ENCODE results near the gene CD300LG.
"Not testable (repeated sequence)": the region's sequence is repeated elsewhere in the genome, so short reads cannot be mapped to it uniquely, and the experiment has no call there.

The CD300LG gene

DNA sequence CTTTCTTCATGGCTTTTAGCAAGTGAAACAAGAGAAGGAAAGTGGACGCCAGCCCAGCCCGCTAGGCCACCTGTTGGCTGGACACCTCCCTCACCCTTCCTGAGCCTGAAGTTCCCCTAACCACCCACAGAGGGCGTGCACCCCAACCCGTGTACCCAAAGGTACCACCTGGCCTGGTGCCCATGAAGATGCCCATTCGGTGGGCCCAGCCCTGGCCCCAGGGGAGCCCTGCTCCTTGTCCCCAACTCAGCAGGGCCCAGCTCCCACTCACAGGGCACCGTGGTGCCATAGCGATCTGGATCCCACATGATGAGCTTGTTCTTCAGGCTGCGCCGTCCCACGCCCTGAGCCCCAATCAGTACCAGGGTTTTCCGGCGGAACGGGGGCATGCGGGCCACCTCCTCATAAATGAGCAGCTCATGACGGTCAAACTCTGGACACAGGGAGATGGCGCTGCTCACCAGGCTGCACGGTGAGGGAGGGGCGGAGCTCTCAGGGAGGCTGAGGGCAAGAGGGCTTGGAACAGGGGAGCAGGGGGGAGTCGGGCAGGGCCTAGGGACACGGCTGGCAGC is 33.5 kb downstream of the CD300LG start:
- peak; percentile 40 for DNase-seq (ENCODE audit: low spot score)

DNA sequence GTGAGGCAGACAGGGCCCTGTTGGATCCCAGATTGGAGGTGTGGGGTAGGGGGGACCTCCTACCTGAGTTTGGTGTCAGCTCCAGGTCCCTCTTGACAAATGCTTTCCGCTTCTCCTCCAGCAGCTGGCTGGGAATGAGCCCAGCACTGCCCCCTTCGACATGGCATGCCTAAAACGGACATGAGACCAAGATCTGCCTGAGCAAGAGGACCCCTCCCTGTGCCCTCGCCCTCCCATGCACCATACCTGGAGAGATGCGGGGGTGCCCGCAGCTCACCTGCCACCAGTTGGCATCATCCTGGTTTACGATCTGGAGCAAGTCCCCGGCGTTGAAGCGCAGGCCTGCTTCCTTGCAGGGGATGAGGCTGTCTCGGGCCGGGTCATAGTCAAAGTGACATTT is 34.2 kb downstream of the CD300LG start:
- no peak for DNase-seq (ENCODE audit: low spot score)

DNA sequence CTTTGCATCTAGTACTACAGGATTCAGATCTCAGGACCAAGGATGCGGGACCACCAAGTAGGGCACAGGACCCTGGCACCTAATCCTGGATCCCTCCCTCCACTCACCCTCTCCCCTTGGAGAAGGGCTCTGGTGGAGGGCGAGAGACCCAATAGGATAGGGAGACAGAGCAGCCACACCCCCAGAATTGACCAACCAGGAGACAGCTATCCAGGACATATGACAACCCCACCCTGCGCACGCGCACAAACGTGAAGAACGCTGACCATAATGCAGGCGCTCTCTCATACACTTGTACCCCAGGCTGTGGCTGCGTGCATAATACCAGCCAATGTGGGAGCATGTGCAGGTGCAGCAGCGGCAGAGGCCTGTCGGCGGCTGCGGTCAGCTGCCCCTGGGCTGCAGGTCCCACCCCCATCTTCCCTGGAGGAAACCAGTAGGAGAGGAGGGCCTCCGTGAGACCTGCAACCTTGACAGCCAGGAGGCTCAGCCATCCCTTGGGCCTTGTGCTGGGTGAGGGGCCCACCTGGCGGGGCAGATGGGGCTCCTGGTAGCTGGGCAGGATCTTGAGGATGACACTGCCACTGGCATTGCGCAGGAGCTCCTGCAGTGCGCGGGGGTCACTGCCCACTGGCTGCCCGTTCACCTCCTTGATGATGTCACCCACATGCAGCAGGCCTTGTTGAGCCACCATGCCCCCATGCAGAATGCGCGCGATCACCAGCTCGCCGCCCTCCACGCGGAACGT is 35.0 kb downstream of the CD300LG start:
- no peak for DNase-seq (ENCODE audit: low spot score)

DNA sequence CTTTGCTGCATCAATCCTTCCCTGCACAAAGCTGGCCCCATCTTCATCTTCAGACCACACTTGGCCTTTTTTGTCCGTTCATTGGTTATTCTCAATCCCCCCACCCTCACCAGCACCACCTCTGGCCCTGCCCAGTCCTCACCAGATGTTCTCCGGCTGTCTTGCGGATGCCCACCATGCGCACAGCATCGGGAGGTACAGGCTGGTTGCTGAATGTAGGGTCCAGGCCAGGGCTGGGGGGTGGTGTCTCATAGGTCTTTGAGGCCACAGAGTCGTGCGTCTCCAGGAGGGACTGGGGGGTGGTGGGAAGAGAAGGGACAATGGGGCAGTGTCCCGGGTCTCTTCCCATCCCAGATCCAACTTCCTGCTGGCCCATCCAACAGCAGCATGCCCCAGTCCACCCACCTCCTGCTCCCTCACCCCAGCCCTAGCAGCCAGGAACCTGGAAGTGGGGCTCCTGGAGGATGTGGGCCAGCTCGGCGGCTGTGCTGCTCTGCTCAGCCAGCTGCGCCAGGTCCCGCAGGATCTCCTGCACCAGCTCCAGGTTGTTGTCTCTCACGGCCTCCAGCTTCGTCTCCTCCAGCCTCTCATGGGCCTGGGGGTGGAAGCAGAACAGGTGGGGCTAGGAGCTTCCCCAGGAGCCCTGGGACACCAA is 35.9 kb downstream of the CD300LG start:
- DNase-seq (ENCODE audit: low spot score), result no peak

DNA sequence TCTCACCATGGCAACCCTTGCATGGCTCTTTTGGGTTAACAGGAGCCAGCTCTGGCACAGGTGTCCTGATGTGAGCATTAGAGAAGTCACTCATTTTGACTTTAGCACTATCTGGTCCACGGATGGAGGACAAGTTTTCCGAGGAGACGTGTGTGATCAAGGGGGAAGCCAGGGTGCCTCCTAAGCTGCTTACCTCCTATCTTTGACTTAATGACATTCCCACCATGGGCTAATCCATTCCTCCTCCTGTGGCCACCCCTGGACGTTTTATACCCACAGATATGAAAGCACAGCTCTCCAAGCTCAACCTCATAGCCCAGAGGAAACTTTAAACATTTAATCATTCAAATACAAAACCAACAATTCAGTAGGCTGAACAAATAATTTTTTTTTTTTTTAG is 41.6 kb downstream of the CD300LG start:
- DNase-seq (ENCODE audit: low spot score), result no peak

DNA sequence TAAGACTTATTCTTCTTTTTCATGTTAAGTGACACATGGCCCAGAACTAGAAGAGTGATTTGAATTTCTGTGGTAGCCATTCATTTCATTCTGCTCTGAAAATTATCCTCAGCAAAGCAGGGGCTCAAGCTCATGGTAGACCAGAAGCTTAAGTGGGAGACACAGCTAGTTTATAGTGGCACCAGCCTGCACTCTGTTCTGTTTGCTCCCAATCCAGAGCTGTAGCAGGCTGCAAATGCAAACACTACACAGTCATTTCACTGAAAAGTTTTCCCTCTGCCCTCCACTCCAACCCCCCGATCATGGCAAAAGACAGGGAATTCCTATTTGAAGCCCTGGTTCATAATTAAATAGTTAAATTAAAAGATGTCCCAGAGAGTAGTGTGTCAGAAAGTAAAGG is 43.3 kb downstream of the CD300LG start:
- DNase-seq (ENCODE audit: low spot score), result no peak

DNA sequence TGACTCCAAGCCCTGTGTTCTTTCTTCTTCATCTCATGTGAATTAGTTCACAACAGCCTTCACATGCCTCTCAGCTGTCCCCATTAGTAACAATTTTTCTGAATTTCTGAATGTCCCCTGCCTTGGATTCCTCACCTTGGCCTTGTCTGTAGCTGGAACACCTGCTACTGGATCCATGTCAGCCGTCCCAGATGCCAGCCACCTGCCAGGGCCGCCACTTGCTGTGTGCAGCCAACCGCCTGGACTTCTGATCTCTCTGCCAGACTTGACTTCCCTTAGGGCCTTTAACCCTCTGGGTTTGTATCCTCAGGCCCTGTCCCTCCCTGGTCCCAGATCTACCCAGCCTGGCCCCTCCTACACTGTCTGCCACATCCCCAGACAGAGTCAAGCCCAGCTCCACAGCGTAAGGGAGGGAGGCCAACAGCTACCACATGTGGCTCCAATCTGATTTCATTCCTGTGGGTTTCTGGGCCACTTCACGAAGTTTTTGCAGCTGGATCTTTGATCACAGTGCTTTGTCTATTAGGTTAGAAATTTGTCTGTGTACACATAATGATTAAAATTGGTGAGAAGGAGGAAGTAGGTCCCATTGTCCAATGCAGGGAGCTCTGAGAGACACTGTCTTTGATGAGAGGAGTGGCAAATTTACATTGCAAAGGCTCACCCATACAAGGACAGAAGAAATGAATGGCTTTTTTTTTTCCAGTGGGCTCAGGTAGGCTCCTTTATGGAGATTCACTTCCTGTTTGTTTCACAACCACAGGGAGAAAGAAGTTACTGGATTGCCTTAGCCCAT is 45.1 kb downstream of the CD300LG start:
- DNase-seq (ENCODE audit: low spot score), result no peak

DNA sequence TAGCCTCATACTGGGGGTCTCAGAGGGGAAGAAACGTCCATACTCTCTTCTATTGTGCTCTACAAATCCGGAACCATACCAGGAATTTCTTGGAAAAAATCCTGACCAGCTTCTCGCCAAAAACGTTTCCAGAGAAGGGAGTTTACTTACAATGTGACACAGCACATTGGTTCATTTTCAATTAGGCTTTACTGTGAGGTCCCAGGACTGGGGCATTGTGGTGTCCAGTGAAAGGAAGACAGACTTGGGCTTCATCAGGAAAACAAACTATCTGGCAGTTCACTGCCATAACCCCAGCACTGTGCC is 45.6 kb downstream of the CD300LG start:
- no peak for DNase-seq (ENCODE audit: low spot score)

DNA sequence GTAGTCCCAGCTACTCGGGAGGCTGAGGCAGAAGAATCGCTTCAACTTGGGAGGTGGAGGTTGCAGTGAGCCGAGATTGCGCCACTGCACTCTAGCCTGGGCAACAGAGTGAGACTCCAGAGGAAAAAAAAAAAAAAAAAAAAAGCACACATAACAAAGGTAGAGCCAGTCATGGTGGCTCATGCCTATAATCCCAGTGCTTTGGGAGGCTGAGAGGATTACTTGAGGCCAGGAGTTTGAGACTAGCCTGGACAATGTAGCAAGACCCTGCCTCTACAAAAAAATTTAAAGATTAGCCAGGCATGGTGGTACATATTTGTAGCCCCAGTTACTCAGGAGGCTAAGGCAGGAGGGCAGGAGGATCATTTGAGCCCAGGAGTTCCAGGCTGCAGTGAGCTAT is 47.5 kb downstream of the CD300LG start:
- not testable (repeated sequence) for DNase-seq (ENCODE audit: low spot score)

DNA sequence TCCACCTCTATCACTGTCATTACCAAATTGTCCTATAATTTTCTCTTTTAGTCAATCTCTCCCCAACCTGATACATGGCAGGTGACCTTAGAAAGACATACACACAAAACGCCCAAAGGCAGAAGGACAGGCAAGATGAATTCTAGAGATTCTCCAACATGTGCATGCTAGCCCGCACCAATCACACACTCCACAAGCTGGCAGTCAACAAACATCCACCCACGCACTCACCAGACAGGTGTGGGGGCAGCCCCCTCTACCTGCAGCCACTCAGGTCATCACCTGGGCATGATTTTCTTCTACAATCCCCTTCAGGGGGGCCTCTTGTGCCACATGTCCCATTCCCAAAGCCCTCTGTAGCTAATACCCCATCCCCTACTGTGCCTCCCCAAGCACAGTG is 50.9 kb downstream of the CD300LG start:
- no peak for DNase-seq (ENCODE audit: low spot score)

DNA sequence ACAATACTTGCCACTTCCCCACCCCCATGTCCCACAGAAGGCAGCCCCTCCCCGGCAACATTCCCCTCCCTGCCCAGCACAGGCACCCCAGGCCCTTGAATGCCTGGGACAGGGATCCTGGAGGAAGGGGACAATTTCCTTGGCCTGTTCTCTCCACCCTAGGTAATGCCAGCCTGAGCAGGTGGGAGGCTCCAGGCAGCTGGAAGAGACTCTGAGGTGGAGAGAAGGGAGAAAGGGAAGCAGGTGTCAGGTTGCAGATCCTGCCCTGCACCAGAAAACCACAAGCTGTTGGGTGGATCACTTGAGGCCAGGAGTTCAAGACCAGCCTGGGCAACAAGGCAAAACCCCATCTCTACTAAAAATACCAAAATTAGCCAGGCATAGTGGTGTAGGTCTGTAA is 51.5 kb downstream of the CD300LG start:
- DNase-seq (ENCODE audit: low spot score), result no peak

DNA sequence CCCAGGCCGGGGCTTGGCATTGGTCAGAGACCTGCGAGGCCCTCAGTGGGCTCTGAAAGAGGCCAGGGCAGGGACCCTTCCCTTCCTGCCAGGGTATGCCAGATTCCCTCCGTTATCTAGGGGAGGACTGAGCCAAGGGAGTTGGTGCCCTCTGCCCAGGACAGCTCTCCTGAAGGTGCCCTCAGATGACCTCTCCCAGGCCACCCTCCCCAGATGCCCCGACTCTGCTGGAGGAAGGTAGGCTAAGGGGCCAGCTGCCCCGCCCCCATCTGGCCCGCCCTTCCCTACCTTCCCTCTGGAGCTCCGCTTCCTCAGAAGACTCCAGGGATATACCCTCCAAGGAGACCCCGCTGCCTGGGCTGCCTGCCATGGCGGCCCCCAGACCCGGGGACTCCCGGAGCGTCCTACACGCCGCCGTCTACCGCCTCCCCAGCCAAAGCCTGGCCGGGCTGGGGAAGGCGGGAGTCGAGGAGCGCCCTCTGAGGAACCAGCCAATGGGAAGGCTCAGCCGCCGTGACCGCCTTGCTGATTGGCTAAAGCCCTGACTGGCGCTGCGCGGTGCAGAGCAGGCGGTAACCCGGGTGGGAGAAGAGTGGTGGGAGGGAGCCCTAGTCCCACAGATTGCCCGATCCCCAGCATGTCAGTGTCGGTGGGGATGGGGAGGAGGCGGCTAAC is 53.3 kb downstream of the CD300LG start:
- peak; percentile 82 for DNase-seq (ENCODE audit: low spot score)

DNA sequence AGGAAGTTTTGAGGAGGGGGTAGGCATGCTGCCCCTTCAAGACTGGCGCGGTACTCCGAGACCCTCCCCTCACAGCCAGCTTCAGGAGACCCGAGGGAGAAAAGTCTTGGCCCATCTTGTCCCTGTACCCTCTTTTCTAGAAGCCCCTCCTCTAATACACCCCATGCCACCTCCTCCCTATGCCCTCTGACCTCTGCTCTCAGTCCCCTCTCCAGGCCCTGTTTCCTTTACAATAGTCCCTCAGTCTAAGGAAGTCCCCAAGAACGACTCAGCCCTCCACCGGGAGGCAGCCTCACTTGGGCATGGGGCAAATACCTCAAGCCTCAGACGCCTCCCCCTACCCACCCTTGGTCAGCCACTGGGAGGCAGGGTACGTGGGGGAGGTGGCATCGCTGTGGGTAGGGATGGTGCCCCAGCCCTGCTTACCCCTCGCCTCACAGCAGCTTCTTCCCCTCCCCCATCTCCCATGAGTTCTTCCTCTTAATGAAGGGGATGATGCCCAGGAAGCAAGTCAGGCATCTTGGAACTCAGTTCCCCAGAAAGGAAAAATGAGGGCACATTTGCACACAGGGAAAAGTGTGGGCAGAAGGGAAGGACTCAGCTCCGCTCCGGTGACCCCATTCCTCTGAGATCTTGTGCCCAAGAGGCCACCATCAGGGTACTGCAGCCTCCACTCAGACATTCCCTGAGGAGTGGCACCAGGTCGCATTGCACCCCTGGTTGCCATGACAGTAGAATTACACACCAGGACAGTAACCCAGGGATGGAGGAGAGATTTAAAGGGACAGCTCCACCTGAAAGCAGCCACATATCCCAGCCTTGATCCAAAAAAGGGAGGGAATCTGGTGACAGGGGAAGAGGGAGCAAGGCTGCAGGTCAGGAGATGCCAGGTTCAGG is 54.1 kb downstream of the CD300LG start:
- DNase-seq (ENCODE audit: low spot score), result no peak

DNA sequence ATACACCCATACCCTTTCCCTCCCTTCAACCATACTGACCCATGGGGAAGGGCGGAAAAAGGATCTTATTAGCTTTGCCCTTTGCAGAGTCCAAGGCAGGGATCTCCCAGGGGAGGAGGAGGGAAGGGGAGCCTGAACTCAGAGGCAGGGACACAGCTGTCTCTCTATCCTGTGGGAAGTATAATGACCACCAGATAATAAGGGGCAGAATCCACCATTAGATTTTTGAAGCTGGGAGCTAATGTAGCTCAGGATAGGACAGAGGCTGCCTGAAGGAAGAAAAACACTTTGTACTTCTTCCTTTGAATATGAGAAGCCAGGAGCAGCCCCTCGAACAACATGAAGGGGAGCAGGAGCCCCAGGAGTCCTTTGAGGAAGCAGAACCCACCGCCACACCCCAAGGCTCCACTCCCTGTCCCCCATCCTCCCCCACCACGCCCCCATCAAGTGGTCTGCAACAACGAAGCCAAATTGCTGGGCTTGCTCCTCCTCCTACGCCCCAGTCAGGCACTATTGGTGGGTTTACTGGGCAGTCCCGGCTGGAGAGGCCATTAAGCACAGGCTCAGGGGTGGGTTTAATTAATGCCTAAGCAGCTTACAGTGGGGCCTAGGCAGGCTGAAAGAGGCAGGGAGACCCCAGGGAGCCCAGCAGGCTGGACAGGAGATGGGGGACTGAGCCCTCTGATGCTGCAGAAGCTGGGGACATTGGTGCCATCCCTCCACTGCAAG is 55.0 kb downstream of the CD300LG start:
- no peak for DNase-seq (ENCODE audit: low spot score)

DNA sequence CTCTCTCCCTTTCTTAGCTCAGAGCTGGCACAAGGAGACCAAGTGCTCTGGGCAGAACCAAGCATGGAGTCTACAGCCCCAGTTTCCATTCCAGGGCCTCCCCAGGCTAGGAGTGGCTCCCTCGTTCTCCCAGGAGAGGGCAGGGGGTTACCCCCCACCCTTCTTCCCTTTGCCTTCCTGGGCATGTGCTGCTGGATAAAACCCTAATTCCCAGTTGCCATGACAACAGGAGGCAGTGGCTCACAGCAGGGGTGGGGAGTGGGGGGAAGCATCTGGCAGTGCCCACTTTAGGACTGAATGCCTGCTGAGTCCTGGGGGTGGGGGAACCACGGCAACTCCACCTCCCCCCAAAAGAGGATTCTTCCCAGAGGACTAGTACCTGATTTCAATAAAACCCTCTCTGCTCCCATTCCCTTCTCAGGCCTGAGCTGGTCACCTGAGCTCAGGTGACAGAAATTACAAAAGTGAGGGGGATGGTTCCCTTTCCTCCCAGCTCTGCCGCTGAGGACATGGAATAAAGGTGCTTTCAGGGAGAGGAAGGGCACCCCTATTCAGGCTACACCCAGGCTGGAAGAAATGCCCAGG is 58.5 kb downstream of the CD300LG start:
- DNase-seq (ENCODE audit: low spot score), result no peak

DNA sequence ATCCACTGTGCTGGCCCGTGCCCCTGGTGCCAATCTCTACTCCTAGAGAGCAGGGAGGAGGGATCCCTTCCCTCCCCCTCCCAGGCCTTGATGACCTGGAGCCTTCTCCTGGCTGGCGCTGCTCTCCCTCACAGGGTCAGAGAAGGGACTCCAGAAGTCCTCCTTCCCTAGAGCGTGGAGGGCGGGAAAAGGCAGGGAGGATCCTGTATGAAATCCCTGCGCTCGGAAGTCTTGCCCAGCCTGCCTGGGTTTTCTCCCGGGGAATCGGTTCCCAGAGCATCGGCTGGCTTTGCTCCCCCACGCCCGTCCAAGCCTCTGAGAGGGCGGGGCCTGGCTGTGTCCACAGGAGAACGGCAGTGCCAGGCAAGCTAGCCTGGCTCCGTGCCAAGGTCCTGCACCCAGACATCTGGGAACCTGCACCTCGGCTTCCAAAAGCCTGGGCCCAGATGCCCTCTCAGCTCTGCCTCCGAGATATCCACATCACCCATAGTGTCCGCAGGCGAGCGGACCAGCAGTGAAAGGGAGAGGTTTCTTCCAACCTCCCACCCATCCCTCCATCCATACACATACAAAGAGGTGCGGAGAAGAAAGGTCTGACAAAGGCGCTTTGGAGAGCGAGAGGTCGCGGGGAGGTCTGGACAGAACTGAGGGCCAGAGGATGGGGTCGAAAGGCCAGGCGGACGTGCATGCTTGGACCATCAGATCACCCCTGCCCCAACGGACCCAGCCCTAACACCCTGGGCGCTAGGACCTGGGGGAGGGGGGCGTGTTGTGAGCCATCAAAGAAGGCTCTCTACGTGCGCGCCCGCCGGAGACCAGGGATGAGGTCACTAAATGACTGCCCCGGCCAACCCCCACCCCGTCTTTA is 59.2 kb downstream of the CD300LG start:
- peak; percentile 19 for DNase-seq (ENCODE audit: low spot score)

DNA sequence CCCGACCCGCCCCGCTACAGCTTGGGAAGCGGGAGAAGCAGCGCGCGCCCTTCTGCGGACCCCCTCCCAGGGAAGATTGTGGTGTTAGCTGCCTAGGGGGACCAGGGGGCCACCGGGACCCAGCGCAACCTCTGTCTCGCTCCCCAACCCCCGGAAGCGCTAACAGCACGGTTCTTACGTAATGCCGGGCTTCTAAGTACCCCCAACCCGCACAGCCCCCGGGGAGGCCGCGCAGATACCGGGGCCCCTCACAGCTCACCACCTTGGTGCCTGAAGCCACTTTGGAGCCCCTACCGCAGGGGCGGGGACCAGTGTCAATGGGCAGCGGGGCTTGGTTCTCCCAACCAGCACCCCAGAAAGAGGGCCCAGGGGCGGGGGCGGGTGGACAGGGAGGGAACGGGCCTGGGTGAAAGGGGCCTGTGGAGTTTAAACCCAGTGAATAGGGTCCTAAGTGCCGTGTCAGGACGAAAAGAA is 60.0 kb downstream of the CD300LG start:
- DNase-seq (ENCODE audit: low spot score), result no peak

DNA sequence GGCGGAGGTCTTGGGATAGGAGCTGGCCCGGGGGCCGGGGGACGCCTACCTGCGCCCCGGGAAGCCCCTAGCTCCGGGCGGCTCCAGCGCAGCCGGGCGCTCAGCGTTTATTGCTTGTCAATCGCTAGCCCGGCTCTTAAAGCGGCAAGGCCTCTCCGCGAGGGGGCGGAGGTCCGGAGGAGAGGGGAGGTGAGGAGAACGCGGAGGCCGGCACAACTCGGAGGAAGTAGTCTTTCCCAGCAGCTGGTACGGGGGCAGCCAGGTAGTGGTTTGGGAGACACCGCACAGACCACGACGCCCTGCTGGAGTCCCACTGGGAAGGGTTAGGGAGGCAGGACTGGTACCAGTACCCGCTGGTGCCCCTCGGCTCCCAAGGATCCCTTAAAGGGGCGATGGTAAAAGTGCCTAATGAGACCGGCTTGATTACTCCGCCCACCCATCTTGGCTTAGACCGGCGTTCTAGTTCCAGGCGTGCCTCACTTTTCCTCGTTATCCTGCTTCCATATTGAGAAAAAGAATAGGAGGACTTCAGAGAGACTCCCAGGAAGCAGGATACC is 60.5 kb downstream of the CD300LG start, which contains the start of gene MPP2:
MPP2 (minus strand) TSS at position 112 of the 557 bp plus-strand sequence. CDS start 3,076 bp downstream, outside the sequence.
- peak; percentile 45 for DNase-seq (ENCODE audit: low spot score)
